Measurements from ENCODE around the gene PLEKHG1. TPM values are rescaled to one million over a fixed set of nuclear protein-coding genes. Genes with fewer than 3 reads are reported as not detected.

Gene PLEKHG1
- total and polyA plus RNA-seq, 3 donors from 2014 or later, result 16.1 to 130 (median 104) TPM

DNA sequence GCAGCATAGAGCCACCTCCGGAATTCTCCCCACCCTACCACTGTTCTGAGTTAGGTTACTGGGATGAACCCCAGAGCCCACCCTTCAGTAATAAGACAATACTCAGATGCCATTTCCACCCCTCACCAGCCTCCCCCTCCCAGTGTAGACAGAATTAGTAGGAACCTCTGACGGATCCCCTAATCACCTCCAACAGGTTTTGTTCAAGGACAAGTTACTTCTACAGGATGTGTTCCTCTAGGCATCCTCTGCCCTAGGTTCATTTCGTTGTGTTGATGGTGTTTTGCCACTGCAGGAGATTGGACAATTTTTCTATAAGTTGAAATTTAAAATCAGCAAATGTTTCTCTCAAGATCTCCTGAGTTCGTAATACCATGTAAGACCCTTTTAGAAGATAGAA is 22.8 kb downstream of the PLEKHG1 start:
- Histone ChIP-seq H3K4me1 (no peaks in the 10 kb centered on the region), H3K4me3 (no peak overlapping the region), H3K27me3 (no peaks in the 10 kb centered on the region), H3K36me3 (ENCODE audit: low read depth, missing control alignments) (no peaks in the 10 kb centered on the region), H3K9me3 (no peaks in the 10 kb centered on the region), H3K27ac (no peak overlapping the region)
- DNase-seq, result no peak
- intact Hi-C loops (cut with DNase I; ENCODE audit: low total_unique reads), result no loop called here
- TF ChIP-seq POLR2A (IDR thresholded peaks at IDR 0.05) (no peak), CTCF (IDR thresholded peaks at IDR 0.05) (no peak)
- 79 to 84% methylated on average over 4 of the region's 4 CpGs for WGBS, 2 donors

GRCh38 chr6:150622941-150623874 is 23.5 kb downstream of the PLEKHG1 start:
- no peak overlapping the region for H3K27ac ChIP-seq
- H3K27me3 ChIP-seq, result no peaks in the 10 kb centered on the region
- no peaks in the 10 kb centered on the region for H3K4me1 ChIP-seq
- no peak for DNase-seq
- TF ChIP-seq CTCF (IDR thresholded peaks at IDR 0.05), result no peak
- no peaks in the 10 kb centered on the region for H3K9me3 ChIP-seq
- WGBS, 2 donors, result 90 to 92% methylated on average over 18 of the region's 18 CpGs
- no peak overlapping the region for H3K4me3 ChIP-seq
- no peaks in the 10 kb centered on the region for H3K36me3 ChIP-seq (ENCODE audit: low read depth, missing control alignments)
- intact Hi-C loops (cut with DNase I; ENCODE audit: low total_unique reads), result no loop called here

DNA sequence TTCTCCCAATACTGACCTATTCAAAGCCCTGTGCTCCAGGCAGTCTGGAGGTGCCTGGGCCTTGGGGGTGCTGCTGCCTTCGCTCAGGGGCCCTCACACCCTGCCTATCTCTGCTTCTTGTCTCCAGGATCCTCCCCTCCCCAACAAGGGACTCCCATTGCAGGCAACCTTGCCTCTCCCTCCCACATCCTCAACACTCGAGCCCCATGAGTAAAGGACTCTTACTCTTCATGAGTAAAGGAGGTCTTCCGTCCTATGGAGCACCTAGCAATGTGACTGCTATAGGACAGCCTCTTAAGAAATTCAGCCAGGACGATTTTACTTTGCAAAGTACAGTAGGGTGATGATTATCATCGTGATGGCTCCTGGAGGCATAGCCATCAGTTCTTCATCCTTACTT is 24.5 kb downstream of the PLEKHG1 start:
- no peaks in the 10 kb centered on the region for H3K4me1 ChIP-seq
- H3K9me3 ChIP-seq, result no peaks in the 10 kb centered on the region
- TF ChIP-seq POLR2A (IDR thresholded peaks at IDR 0.05), result no peak
- TF ChIP-seq CTCF (IDR thresholded peaks at IDR 0.05), result no peak
- WGBS, 2 donors, result 82 to 91% methylated on average over 5 of the region's 5 CpGs
- no peak overlapping the region for H3K4me3 ChIP-seq
- no peak for DNase-seq
- H3K27me3 ChIP-seq, result no peaks in the 10 kb centered on the region
- H3K36me3 ChIP-seq (ENCODE audit: low read depth, missing control alignments), result no peaks in the 10 kb centered on the region
- H3K27ac ChIP-seq, result no peak overlapping the region
- intact Hi-C loops (cut with DNase I; ENCODE audit: low total_unique reads), result no loop called here

DNA sequence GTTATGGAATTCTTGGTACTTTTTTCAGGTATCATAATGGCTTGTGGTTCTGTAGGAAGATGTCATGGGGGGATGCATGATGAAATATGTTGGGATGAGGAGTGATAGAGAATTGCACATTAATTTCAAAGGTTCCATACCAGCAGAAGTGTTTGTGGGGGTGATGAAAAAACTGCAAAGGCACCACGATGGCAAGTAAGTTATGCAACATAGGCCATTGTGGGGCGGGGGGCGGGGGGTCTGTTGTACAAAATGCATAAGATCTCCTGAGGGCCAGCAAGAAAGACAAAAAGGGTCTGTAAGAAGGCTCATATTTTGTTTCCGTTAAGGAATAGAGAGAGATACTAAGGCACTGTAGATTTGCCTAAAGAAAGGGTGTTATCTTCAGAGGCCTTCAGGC is 26.2 kb downstream of the PLEKHG1 start:
- Histone ChIP-seq H3K27ac (no peak overlapping the region), H3K4me3 (no peak overlapping the region), H3K36me3 (ENCODE audit: low read depth, missing control alignments) (no peaks in the 10 kb centered on the region), H3K9me3 (no peaks in the 10 kb centered on the region), H3K4me1 (no peaks in the 10 kb centered on the region), H3K27me3 (no peaks in the 10 kb centered on the region)
- WGBS, 2 donors, result 97 to 98% methylated on average over 4 of the region's 4 CpGs
- TF ChIP-seq POLR2A (IDR thresholded peaks at IDR 0.05) (no peak), CTCF (IDR thresholded peaks at IDR 0.05) (no peak)
- DNase-seq, result no peak
- intact Hi-C loops (cut with DNase I; ENCODE audit: low total_unique reads), result no loop called here

DNA sequence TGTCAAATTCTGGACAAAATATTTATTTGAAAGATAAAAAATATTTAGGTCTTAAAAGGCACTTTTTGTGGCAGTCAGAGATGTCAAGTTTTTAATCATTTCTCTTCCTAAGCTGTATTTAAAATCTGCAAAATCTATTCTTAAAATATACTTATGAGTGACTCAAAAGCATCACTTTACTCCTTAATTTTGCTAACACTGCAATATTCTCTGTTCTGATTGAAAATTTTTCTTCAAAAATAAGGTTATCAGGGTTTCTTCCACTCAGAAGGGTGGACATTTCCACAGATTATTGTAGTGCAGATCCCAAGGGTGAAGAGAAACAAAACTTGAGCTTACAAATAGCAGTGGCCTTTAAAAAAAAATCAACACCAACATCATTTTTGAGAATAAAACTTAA is 27.5 kb downstream of the PLEKHG1 start:
- no peak overlapping the region for H3K27ac ChIP-seq
- no peaks in the 10 kb centered on the region for H3K36me3 ChIP-seq (ENCODE audit: low read depth, missing control alignments)
- TF ChIP-seq CTCF (IDR thresholded peaks at IDR 0.05) (no peak), POLR2A (IDR thresholded peaks at IDR 0.05) (no peak)
- no peaks in the 10 kb centered on the region for H3K9me3 ChIP-seq
- H3K27me3 ChIP-seq, result no peaks in the 10 kb centered on the region
- DNase-seq, result no peak
- H3K4me1 ChIP-seq, result no peaks in the 10 kb centered on the region
- intact Hi-C loops (cut with DNase I; ENCODE audit: low total_unique reads), result no loop called here
- no peak overlapping the region for H3K4me3 ChIP-seq

Data from testis (tissue), 3 donors.